MCF 10A (cell line): ENCODE data around the gene CCDC191. TPM values are rescaled to one million over a fixed set of nuclear protein-coding genes. Genes with fewer than 3 reads are reported as not detected.
A peak's percentile ranks its signal among the peaks of the same experiment; 100 is the strongest.

Experiments used
- BruUV-seq: library from RNA; stranded (reverse); fragments of 400-500 nt; replicated peaks from 2 replicates; lab custom pipeline; 2021; lab: Mats Ljungman, UMichigan
- CTCF ChIA-PET: fragments of 300-600 bp; sonication (Branson Sonifier 250); formaldehyde crosslinking; extraction: SDS; loops from one replicate; lab custom pipeline; 2021; ENCODE audit warnings: antibody characterized with exemption, inconsistent platforms; lab: Yijun Ruan, JAX
- POLR2A ChIA-PET: fragments of 300-600, 350-650 bp; sonication (Branson Sonifier 250); formaldehyde crosslinking; extraction: SDS; loops from one replicate; lab custom pipeline; 2020; ENCODE audit warnings: antibody characterized with exemption, inconsistent platforms; lab: Yijun Ruan, JAX
- DNase-seq: peaks from one replicate; pipeline ENCODE4 v3.0.0-alpha.2; 2018; ENCODE audit not compliant: unreplicated experiment
- H3K27ac Mint-ChIP-seq: one replicate; pipeline ENCODE4 v1.8.0; 2022; ENCODE audit warnings: mild to moderate bottlenecking, low read depth, mixed read lengths; ENCODE audit not compliant: unreplicated experiment
- H3K27me3 Mint-ChIP-seq: one replicate; pipeline ENCODE4 v1.8.0; 2022; ENCODE audit warnings: mixed read lengths; ENCODE audit not compliant: insufficient read depth, unreplicated experiment
- H3K36me3 Mint-ChIP-seq: one replicate; pipeline ENCODE4 v1.8.0; 2022; ENCODE audit warnings: mild to moderate bottlenecking, moderate library complexity, mixed read lengths; ENCODE audit not compliant: insufficient read depth, unreplicated experiment
- H3K4me1 Mint-ChIP-seq: one replicate; pipeline ENCODE4 v1.8.0; 2022; ENCODE audit warnings: mixed read lengths; ENCODE audit not compliant: insufficient read depth, unreplicated experiment
- H3K4me3 Mint-ChIP-seq: one replicate; pipeline ENCODE4 v1.8.0; 2022; ENCODE audit warnings: mild to moderate bottlenecking, moderate library complexity, mixed read lengths; ENCODE audit not compliant: unreplicated experiment
- H3K9me3 Mint-ChIP-seq: one replicate; pipeline ENCODE4 v1.8.0; 2022; ENCODE audit warnings: mixed read lengths; ENCODE audit not compliant: unreplicated experiment
- CTCF ChIP-seq: fragments of 200-600 bp; IDR thresholded peaks from one replicate; pipeline ENCODE4 v1.8.0; 2022; ENCODE audit warnings: antibody characterized with exemption, mild to moderate bottlenecking; ENCODE audit not compliant: unreplicated experiment
- intact Hi-C: fragments of 100-400 bp; cut with micrococcal nuclease; formaldehyde crosslinking; loops from 2 replicates; pipeline ENCODE4 v1.14.1; 2022
- total RNA-seq: library from RNA; stranded (reverse); gene quantifications from 2 replicates; pipeline ENCODE4 v1.2.3, GENCODE V29; 2022

Gene CCDC191
- total RNA-seq, 1 experiment from 2014 or later, result 3.8 TPM

- Mint-ChIP-seq H3K36me3 (peaks cover 90% of the 10 kb centered on the region), H3K27me3 (no peaks in the 10 kb centered on the region), H3K4me1 (no peaks in the 10 kb centered on the region), H3K4me3 (no peak overlapping the region), H3K27ac (peak overlapping the region; percentile 6), H3K9me3 (no peaks in the 10 kb centered on the region)
- no peak for DNase-seq
- no TSS peak for BruUV-seq
- POLR2A ChIA-PET, result no interaction called here
- TF ChIP-seq CTCF, result no peak
- intact Hi-C loops, result no loop called here
- CTCF ChIA-PET, result no interaction called here
Observed at GRCh38 chr3:114076711-114077110, 20.4 kb upstream of the CCDC191 start.

GRCh38 chr3:114071786-114072185 lies 15.5 kb upstream of the CCDC191 start:
- no peak for DNase-seq
- Mint-ChIP-seq H3K4me3 (no peak overlapping the region), H3K36me3 (peaks cover 83% of the 10 kb centered on the region), H3K4me1 (no peaks in the 10 kb centered on the region), H3K27ac (no peak overlapping the region), H3K27me3 (no peaks in the 10 kb centered on the region), H3K9me3 (no peaks in the 10 kb centered on the region)
- intact Hi-C loops, result no loop called here
- CTCF ChIA-PET, result interaction anchor here (0.6 kb wide), 1 partner anchor 76 kb away, joined by 4 read pairs; no protein-coding TSS in a partner anchor
- POLR2A ChIA-PET, result interaction anchor here (0.7 to 0.8 kb wide), 2 partner anchors 9 to 15 kb away, joined by 3 to 6 read pairs; partner anchors contain the start of gene QTRT2
- BruUV-seq, result no TSS peak
- TF ChIP-seq CTCF, result no peak

- ChIA-PET POLR2A (no interaction called here), CTCF (no interaction called here)
- TF ChIP-seq CTCF, result no peak
- no peak for DNase-seq
- H3K36me3 Mint-ChIP-seq, result peaks cover 64% of the 10 kb centered on the region
- no peak overlapping the region for H3K4me3 Mint-ChIP-seq
- H3K9me3 Mint-ChIP-seq, result no peaks in the 10 kb centered on the region
- H3K27ac Mint-ChIP-seq, result no peak overlapping the region
- intact Hi-C loops, result no loop called here
- no peaks in the 10 kb centered on the region for H3K4me1 Mint-ChIP-seq
- H3K27me3 Mint-ChIP-seq, result no peaks in the 10 kb centered on the region
- no TSS peak for BruUV-seq
Observed at GRCh38 chr3:114068336-114068735, 12.0 kb upstream of the CCDC191 start.

GRCh38 chr3:114067804-114068203 lies 11.5 kb upstream of the CCDC191 start:
- no peaks in the 10 kb centered on the region for H3K9me3 Mint-ChIP-seq
- no peak for DNase-seq
- ChIA-PET CTCF (interaction anchor here (0.5 to 1.0 kb wide), 2 partner anchors 8 to 53 kb away, joined by 3 read pairs; no protein-coding TSS in a partner anchor), POLR2A (no interaction called here)
- intact Hi-C loops, result no loop called here
- H3K27me3 Mint-ChIP-seq, result no peaks in the 10 kb centered on the region
- H3K4me1 Mint-ChIP-seq, result no peaks in the 10 kb centered on the region
- no peak overlapping the region for H3K27ac Mint-ChIP-seq
- no peak for TF ChIP-seq CTCF
- BruUV-seq, result no TSS peak
- H3K36me3 Mint-ChIP-seq, result peaks cover 63% of the 10 kb centered on the region
- no peak overlapping the region for H3K4me3 Mint-ChIP-seq
